ENCODE measurements around the gene TFF3.

Gene TFF3

GRCh38 chr21:42288962-42289361 lies 26.2 kb downstream of the TFF3 start:
- Histone ChIP-seq H3K9me3 (ENCODE audit: control insufficient read depth, low read length) (no peaks in the 10 kb centered on the region), H3K4me3 (ENCODE audit: low read length) (no peak overlapping the region), H3K36me3 (ENCODE audit: control insufficient read depth, insufficient read depth, low read length) (no peaks in the 10 kb centered on the region)

GRCh38 chr21:42287193-42288083 lies 27.8 kb downstream of the TFF3 start:
- Histone ChIP-seq H3K4me3 (ENCODE audit: low read length) (no peak overlapping the region), H3K36me3 (ENCODE audit: control insufficient read depth, insufficient read depth, low read length) (no peaks in the 10 kb centered on the region), H3K4me1 (ENCODE audit: control insufficient read depth, insufficient read depth, low read length) (no peaks in the 10 kb centered on the region), H3K9ac (ENCODE audit: low read length) (no peak overlapping the region), H3K9me3 (ENCODE audit: control insufficient read depth, low read length) (no peaks in the 10 kb centered on the region), H3K27me3 (ENCODE audit: control insufficient read depth, insufficient read depth, low read length) (no peaks in the 10 kb centered on the region)

More at GRCh38 chr21:42288962-42289361, 26.2 kb downstream of the TFF3 start:
- Histone ChIP-seq H3K27me3 (ENCODE audit: control insufficient read depth, insufficient read depth, low read length) (no peaks in the 10 kb centered on the region), H3K4me1 (ENCODE audit: control insufficient read depth, insufficient read depth, low read length) (no peaks in the 10 kb centered on the region), H3K9ac (ENCODE audit: low read length) (no peak overlapping the region)

GRCh38 chr21:42286416-42286815 lies 28.8 kb downstream of the TFF3 start:
- no peak overlapping the region for H3K9ac ChIP-seq (ENCODE audit: low read length)
- H3K9me3 ChIP-seq (ENCODE audit: control insufficient read depth, low read length): no peaks in the 10 kb centered on the region
- H3K36me3 ChIP-seq (ENCODE audit: control insufficient read depth, insufficient read depth, low read length): no peaks in the 10 kb centered on the region
- no peaks in the 10 kb centered on the region for H3K4me1 ChIP-seq (ENCODE audit: control insufficient read depth, insufficient read depth, low read length)
- no peak overlapping the region for H3K4me3 ChIP-seq (ENCODE audit: low read length)
- no peaks in the 10 kb centered on the region for H3K27me3 ChIP-seq (ENCODE audit: control insufficient read depth, insufficient read depth, low read length)

- Histone ChIP-seq H3K4me3 (ENCODE audit: low read length) (no peak overlapping the region), H3K27me3 (ENCODE audit: control insufficient read depth, insufficient read depth, low read length) (no peaks in the 10 kb centered on the region), H3K9me3 (ENCODE audit: control insufficient read depth, low read length) (no peaks in the 10 kb centered on the region), H3K4me1 (ENCODE audit: control insufficient read depth, insufficient read depth, low read length) (no peaks in the 10 kb centered on the region), H3K9ac (ENCODE audit: low read length) (no peak overlapping the region), H3K36me3 (ENCODE audit: control insufficient read depth, insufficient read depth, low read length) (no peaks in the 10 kb centered on the region)
These were observed 29.5 kb downstream of the TFF3 start for GRCh38 chr21:42285569-42286245.

GRCh38 chr21:42282715-42283114 lies 32.5 kb downstream of the TFF3 start:
- H3K9ac ChIP-seq (ENCODE audit: low read length): no peak overlapping the region
- no peaks in the 10 kb centered on the region for H3K27me3 ChIP-seq (ENCODE audit: control insufficient read depth, insufficient read depth, low read length)
- H3K4me1 ChIP-seq (ENCODE audit: control insufficient read depth, insufficient read depth, low read length): no peaks in the 10 kb centered on the region
- H3K9me3 ChIP-seq (ENCODE audit: control insufficient read depth, low read length): no peaks in the 10 kb centered on the region
- no peak overlapping the region for H3K4me3 ChIP-seq (ENCODE audit: low read length)
- no peaks in the 10 kb centered on the region for H3K36me3 ChIP-seq (ENCODE audit: control insufficient read depth, insufficient read depth, low read length)

GRCh38 chr21:42282021-42282420 lies 33.2 kb downstream of the TFF3 start:
- no peaks in the 10 kb centered on the region for H3K27me3 ChIP-seq (ENCODE audit: control insufficient read depth, insufficient read depth, low read length)

GRCh38 chr21:42281181-42281680 lies 34.0 kb downstream of the TFF3 start:
- H3K4me1 ChIP-seq (ENCODE audit: control insufficient read depth, insufficient read depth, low read length): no peaks in the 10 kb centered on the region
- no peaks in the 10 kb centered on the region for H3K27me3 ChIP-seq (ENCODE audit: control insufficient read depth, insufficient read depth, low read length)
- H3K9ac ChIP-seq (ENCODE audit: low read length): no peak overlapping the region
- H3K36me3 ChIP-seq (ENCODE audit: control insufficient read depth, insufficient read depth, low read length): no peaks in the 10 kb centered on the region
- H3K9me3 ChIP-seq (ENCODE audit: control insufficient read depth, low read length): no peaks in the 10 kb centered on the region
- no peak overlapping the region for H3K4me3 ChIP-seq (ENCODE audit: low read length)

More at GRCh38 chr21:42282021-42282420, 33.2 kb downstream of the TFF3 start:
- Histone ChIP-seq H3K9me3 (ENCODE audit: control insufficient read depth, low read length) (no peaks in the 10 kb centered on the region), H3K4me3 (ENCODE audit: low read length) (no peak overlapping the region), H3K36me3 (ENCODE audit: control insufficient read depth, insufficient read depth, low read length) (no peaks in the 10 kb centered on the region), H3K9ac (ENCODE audit: low read length) (no peak overlapping the region), H3K4me1 (ENCODE audit: control insufficient read depth, insufficient read depth, low read length) (no peaks in the 10 kb centered on the region)

GRCh38 chr21:42280356-42281180 lies 34.6 kb downstream of the TFF3 start:
- H3K9me3 ChIP-seq (ENCODE audit: control insufficient read depth, low read length): no peaks in the 10 kb centered on the region
- H3K9ac ChIP-seq (ENCODE audit: low read length): no peak overlapping the region
- H3K4me3 ChIP-seq (ENCODE audit: low read length): no peak overlapping the region
- no peaks in the 10 kb centered on the region for H3K27me3 ChIP-seq (ENCODE audit: control insufficient read depth, insufficient read depth, low read length)
- no peaks in the 10 kb centered on the region for H3K36me3 ChIP-seq (ENCODE audit: control insufficient read depth, insufficient read depth, low read length)
- H3K4me1 ChIP-seq (ENCODE audit: control insufficient read depth, insufficient read depth, low read length): no peaks in the 10 kb centered on the region

GRCh38 chr21:42279888-42280287 lies 35.3 kb downstream of the TFF3 start:
- Histone ChIP-seq H3K36me3 (ENCODE audit: control insufficient read depth, insufficient read depth, low read length) (no peaks in the 10 kb centered on the region), H3K9me3 (ENCODE audit: control insufficient read depth, low read length) (no peaks in the 10 kb centered on the region), H3K9ac (ENCODE audit: low read length) (no peak overlapping the region)

GRCh38 chr21:42279341-42279871 lies 35.8 kb downstream of the TFF3 start:
- Histone ChIP-seq H3K9me3 (ENCODE audit: control insufficient read depth, low read length) (no peaks in the 10 kb centered on the region), H3K4me3 (ENCODE audit: low read length) (no peak overlapping the region), H3K9ac (ENCODE audit: low read length) (no peak overlapping the region), H3K4me1 (ENCODE audit: control insufficient read depth, insufficient read depth, low read length) (no peaks in the 10 kb centered on the region), H3K27me3 (ENCODE audit: control insufficient read depth, insufficient read depth, low read length) (no peaks in the 10 kb centered on the region), H3K36me3 (ENCODE audit: control insufficient read depth, insufficient read depth, low read length) (no peaks in the 10 kb centered on the region)

More at GRCh38 chr21:42279888-42280287, 35.3 kb downstream of the TFF3 start:
- H3K4me1 ChIP-seq (ENCODE audit: control insufficient read depth, insufficient read depth, low read length): no peaks in the 10 kb centered on the region
- no peaks in the 10 kb centered on the region for H3K27me3 ChIP-seq (ENCODE audit: control insufficient read depth, insufficient read depth, low read length)
- no peak overlapping the region for H3K4me3 ChIP-seq (ENCODE audit: low read length)

- no peaks in the 10 kb centered on the region for H3K36me3 ChIP-seq (ENCODE audit: control insufficient read depth, insufficient read depth, low read length)
- no peaks in the 10 kb centered on the region for H3K9me3 ChIP-seq (ENCODE audit: control insufficient read depth, low read length)
- H3K4me1 ChIP-seq (ENCODE audit: control insufficient read depth, insufficient read depth, low read length): no peaks in the 10 kb centered on the region
- H3K9ac ChIP-seq (ENCODE audit: low read length): no peak overlapping the region
- H3K27me3 ChIP-seq (ENCODE audit: control insufficient read depth, insufficient read depth, low read length): no peaks in the 10 kb centered on the region
- no peak overlapping the region for H3K4me3 ChIP-seq (ENCODE audit: low read length)
These were observed 36.6 kb downstream of the TFF3 start for GRCh38 chr21:42278451-42279149.

Measured in mucosa of stomach (tissue), 1 donor.